Lung (tissue), 12 donors: Measurements from ENCODE around the gene OTULIN. TPM values are rescaled to one million over a fixed set of nuclear protein-coding genes. Genes with fewer than 3 reads are reported as not detected.

ENCODE experiments used
- ATAC-seq: fragments of 200-7000 bp; cut with Tn5 transposase; one replicate; pipeline ENCODE4 v1.9.1; 2020; ENCODE audit warnings: moderate number of reproducible peaks; ENCODE audit not compliant: insufficient read depth, low FRiP score
- DNase-seq, 3 donors: peaks; one replicate each; pipeline ENCODE4 v3.0.0-alpha.2; 2013 to 2017
- H3K27ac ChIP-seq, 2 donors: one replicate each; pipeline ENCODE4 v1.5.1; 2013; ENCODE audit warnings: mild to moderate bottlenecking in 2 of 2, moderate library complexity in 2 of 2, control low read depth in 1 of 2, inconsistent platforms in 1 of 2, low read depth in 1 of 2, low read length in 1 of 2
- H3K27me3 ChIP-seq, 3 donors: one replicate each; pipeline ENCODE4 v1.5.1; 2013; ENCODE audit warnings: low read length in 2 of 3; ENCODE audit not compliant: control insufficient read depth in 3 of 3, insufficient read depth in 3 of 3
- H3K36me3 ChIP-seq, 4 donors: one replicate each; pipeline ENCODE4 v1.5.1; 2013; ENCODE audit warnings: low read length in 4 of 4, mild to moderate bottlenecking in 1 of 4, moderate library complexity in 1 of 4; ENCODE audit not compliant: control insufficient read depth in 4 of 4, insufficient read depth in 4 of 4
- H3K4me1 ChIP-seq, 5 donors: one replicate each; pipeline ENCODE4 v1.5.1; 2013; ENCODE audit warnings: low read length in 5 of 5, mild to moderate bottlenecking in 2 of 5, moderate library complexity in 1 of 5; ENCODE audit not compliant: control insufficient read depth in 5 of 5, insufficient read depth in 5 of 5
- H3K4me3 ChIP-seq: one replicate; pipeline ENCODE4 v1.5.1; 2013; ENCODE audit warnings: mild to moderate bottlenecking, control low read depth, moderate library complexity
- H3K9ac ChIP-seq, 2 donors: one replicate each; pipeline ENCODE4 v1.5.1; 2013; ENCODE audit warnings: low read length in 2 of 2, control low read depth in 1 of 2; ENCODE audit not compliant: insufficient read depth in 1 of 2
- H3K9me3 ChIP-seq, 4 donors: one replicate each; pipeline ENCODE4 v1.5.1; 2013; ENCODE audit warnings: low read length in 3 of 4, mild to moderate bottlenecking in 1 of 4, moderate library complexity in 1 of 4; ENCODE audit not compliant: control insufficient read depth in 4 of 4, insufficient read depth in 3 of 4
- CTCF ChIP-seq: IDR thresholded peaks from 2 replicates; pipeline ENCODE4 v1.5.1; 2012; ENCODE audit warnings: mild to moderate bottlenecking; ENCODE audit errors: control extremely low read depth, extremely low read depth
- WGBS, 2 donors: extraction: QIAGEN DNeasy Blood & Tissue Kit; methylation state at CpG; one replicate each; pipeline ENCODE4 v1.1.7; 2013; 5-methylcytosine and 5-hydroxymethylcytosine counted together
- polyA plus RNA-seq, 2 donors: library from polyadenylated mRNA; stranded (reverse); fragments of 200-250 nt; gene quantifications; one replicate each; pipeline ENCODE4 v1.2.1, GENCODE V29; 2013
- total RNA-seq, 2 donors: library from RNA; depleted of rRNA in 1 of 2; stranded (reverse); fragments of >200 nt in 1 of 2; gene quantifications; one replicate each; pipeline ENCODE4 v1.2.1, GENCODE V29; 2014 to 2021
- donor health status: control.
- donor health status: control.
- donor health status: Bipolar disorder and iron deficiency.
- donor health status: healthy.
- donor health status: DM: yes; HTN: yes; CAD: no.

Gene OTULIN
- total and polyA plus RNA-seq, 4 donors: 7.5 to 35.6 (median 21.9) TPM

- H3K4me1 ChIP-seq: no peaks in the 10 kb centered on the region
- TF ChIP-seq CTCF: no peak
- peaks cover 21 to 35% (median 28%) of the 10 kb centered on the region in 4 donors for H3K36me3 ChIP-seq
- H3K9ac ChIP-seq: no peak overlapping the region
- no peaks in the 10 kb centered on the region for H3K9me3 ChIP-seq
- no peak overlapping the region for H3K27ac ChIP-seq
- no peak for ATAC-seq
- WGBS, 2 donors: 92 to 96% methylated on average over 9 of the region's 9 CpGs
- no peak overlapping the region for H3K4me3 ChIP-seq
- no peaks in the 10 kb centered on the region for H3K27me3 ChIP-seq
- DNase-seq: no peak
Measured at GRCh38 chr5:14707811-14708390, 43.4 kb downstream of the OTULIN start.

GRCh38 chr5:14708551-14708950 is 44.0 kb downstream of the OTULIN start:
- Histone ChIP-seq H3K4me3 (no peak overlapping the region), H3K36me3 (peaks cover 20 to 40% (median 30%) of the 10 kb centered on the region in 4 donors), H3K9ac (no peak overlapping the region), H3K27ac (no peak overlapping the region), H3K9me3 (no peaks in the 10 kb centered on the region), H3K27me3 (no peaks in the 10 kb centered on the region), H3K4me1 (no peaks in the 10 kb centered on the region)
- ATAC-seq (no peak), DNase-seq (no peak)
- TF ChIP-seq CTCF: no peak
- WGBS, 2 donors: 93 to 95% methylated on average over 5 of the region's 5 CpGs

GRCh38 chr5:14710313-14710994 is 45.9 kb downstream of the OTULIN start:
- H3K4me1 ChIP-seq: no peaks in the 10 kb centered on the region
- H3K36me3 ChIP-seq: peaks cover 18 to 49% (median 31%) of the 10 kb centered on the region in 4 donors
- no peak for TF ChIP-seq CTCF
- 96 to 98% methylated on average over 28 of the region's 28 CpGs for WGBS, 2 donors
- ATAC-seq (no peak), DNase-seq (no peak)
- no peak overlapping the region for H3K4me3 ChIP-seq
- no peak overlapping the region for H3K9ac ChIP-seq
- no peaks in the 10 kb centered on the region for H3K9me3 ChIP-seq
- no peaks in the 10 kb centered on the region for H3K27me3 ChIP-seq
- no peak overlapping the region for H3K27ac ChIP-seq

- 89 to 94% methylated on average over 11 of the region's 11 CpGs for WGBS, 2 donors
- H3K27me3 ChIP-seq: no peaks in the 10 kb centered on the region
- no peak overlapping the region for H3K27ac ChIP-seq
- H3K36me3 ChIP-seq: peaks cover 11 to 53% (median 30%) of the 10 kb centered on the region in 4 donors
- ATAC-seq: no peak
- H3K9ac ChIP-seq: no peak overlapping the region
- H3K9me3 ChIP-seq: no peaks in the 10 kb centered on the region
- H3K4me1 ChIP-seq: no peaks in the 10 kb centered on the region
- H3K4me3 ChIP-seq: no peak overlapping the region
- TF ChIP-seq CTCF: no peak
- DNase-seq: no peak
Measured at GRCh38 chr5:14712131-14712530, 47.6 kb downstream of the OTULIN start.
